Endothelial cell (in vitro differentiated cells): ENCODE data around the gene SCGB1C2. TPM values are rescaled to one million over a fixed set of nuclear protein-coding genes. Genes with fewer than 3 reads are reported as not detected.

Experiments
- DNase-seq: peaks from one replicate; pipeline ENCODE4 v3.0.0; 2021; ENCODE audit warnings: low spot score
- H3K27ac Mint-ChIP-seq: one replicate; pipeline ENCODE4 v1.8.0; 2021; ENCODE audit warnings: mixed read lengths, inconsistent platforms; ENCODE audit not compliant: unreplicated experiment
- H3K27me3 Mint-ChIP-seq: one replicate; pipeline ENCODE4 v1.8.0; 2021; ENCODE audit warnings: mild to moderate bottlenecking, moderate library complexity, mixed read lengths, inconsistent platforms; ENCODE audit not compliant: unreplicated experiment
- H3K36me3 Mint-ChIP-seq: one replicate; pipeline ENCODE4 v1.8.0; 2021; ENCODE audit warnings: mild to moderate bottlenecking, low read depth, mixed read lengths, inconsistent platforms; ENCODE audit not compliant: unreplicated experiment
- H3K4me1 Mint-ChIP-seq: one replicate; pipeline ENCODE4 v1.8.0; 2021; ENCODE audit warnings: mild to moderate bottlenecking, mixed read lengths, inconsistent platforms; ENCODE audit not compliant: unreplicated experiment
- H3K4me3 Mint-ChIP-seq: one replicate; pipeline ENCODE4 v1.8.0; 2021; ENCODE audit warnings: mild to moderate bottlenecking, mixed read lengths, inconsistent platforms; ENCODE audit not compliant: unreplicated experiment
- H3K9me3 Mint-ChIP-seq: one replicate; pipeline ENCODE4 v1.8.0; 2021; ENCODE audit warnings: mixed read lengths, inconsistent platforms; ENCODE audit not compliant: unreplicated experiment
- total RNA-seq: library from RNA; stranded (reverse); fragmentation: NEBNext Ultra II Directional; extraction: Animal tissue kit (Norgen Biotek cat#: 25700); gene quantifications from one replicate; pipeline ENCODE4 v1.2.1, GENCODE V29; 2021; ENCODE audit not compliant: unreplicated experiment
- TF ChIP-seq, protein P1 (sequence below): fragments of 200-600 bp; sonication (generic); IDR thresholded peaks from one replicate; pipeline ENCODE4 v1.5.0; 2021; ENCODE audit warnings: antibody characterized with exemption; ENCODE audit not compliant: unreplicated experiment

Gene SCGB1C2
- total RNA-seq, 1 donor from 2014 or later = not detected

DNA sequence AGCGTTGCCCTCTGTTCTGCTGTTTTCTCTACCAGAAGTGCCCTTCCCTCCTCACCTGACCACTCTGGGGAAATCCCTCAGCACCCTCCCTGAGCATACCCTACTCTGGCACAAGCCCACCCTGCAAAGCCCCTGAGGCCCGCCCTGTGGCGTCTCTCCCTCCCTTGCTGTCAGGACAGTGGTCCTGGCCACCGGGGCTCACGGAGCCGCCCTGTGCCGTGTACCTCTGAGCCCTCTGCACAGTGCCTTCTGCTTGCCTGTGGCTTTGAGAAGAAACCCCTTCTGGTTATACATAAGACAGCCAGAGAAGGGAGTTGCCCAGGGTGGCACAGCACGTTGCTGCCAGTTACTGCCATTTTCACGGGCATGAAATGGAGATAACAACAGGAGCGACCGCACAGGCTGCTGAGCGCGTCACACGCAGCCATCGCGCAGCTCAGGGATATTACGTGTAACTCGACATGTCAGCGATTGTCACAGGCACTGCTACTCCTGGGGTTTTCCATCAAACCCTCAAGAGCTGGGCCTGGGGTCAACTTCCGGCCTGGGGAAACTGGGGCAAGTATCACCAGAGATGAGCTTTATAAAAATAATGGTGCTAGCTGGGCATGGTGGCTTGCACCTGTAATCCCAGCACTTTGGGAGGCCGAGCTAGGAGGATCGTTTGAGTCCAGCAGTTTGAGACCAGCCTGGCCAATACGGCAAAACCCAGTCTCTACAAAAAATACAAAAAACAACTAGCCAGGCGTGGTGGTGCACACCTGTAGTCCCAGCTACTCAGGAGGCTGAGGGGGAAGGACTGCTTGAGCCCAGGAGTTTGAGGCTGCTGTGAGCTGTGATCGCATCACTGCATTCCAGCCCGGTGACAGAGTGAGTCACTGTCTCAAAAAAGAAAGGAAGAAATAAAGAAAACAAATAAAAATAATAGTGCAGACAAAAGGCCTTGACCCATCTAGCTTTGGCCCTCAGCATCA, 14.8 kb downstream of the SCGB1C2 start:
- H3K9me3 Mint-ChIP-seq = no peaks in the 10 kb centered on the region
- no peaks in the 10 kb centered on the region for H3K4me1 Mint-ChIP-seq
- no peaks in the 10 kb centered on the region for H3K36me3 Mint-ChIP-seq
- no peak overlapping the region for H3K27ac Mint-ChIP-seq
- H3K27me3 Mint-ChIP-seq = peaks cover 3% of the 10 kb centered on the region
- no peak for DNase-seq
- no peak overlapping the region for H3K4me3 Mint-ChIP-seq
- TF ChIP-seq, protein P1, sequence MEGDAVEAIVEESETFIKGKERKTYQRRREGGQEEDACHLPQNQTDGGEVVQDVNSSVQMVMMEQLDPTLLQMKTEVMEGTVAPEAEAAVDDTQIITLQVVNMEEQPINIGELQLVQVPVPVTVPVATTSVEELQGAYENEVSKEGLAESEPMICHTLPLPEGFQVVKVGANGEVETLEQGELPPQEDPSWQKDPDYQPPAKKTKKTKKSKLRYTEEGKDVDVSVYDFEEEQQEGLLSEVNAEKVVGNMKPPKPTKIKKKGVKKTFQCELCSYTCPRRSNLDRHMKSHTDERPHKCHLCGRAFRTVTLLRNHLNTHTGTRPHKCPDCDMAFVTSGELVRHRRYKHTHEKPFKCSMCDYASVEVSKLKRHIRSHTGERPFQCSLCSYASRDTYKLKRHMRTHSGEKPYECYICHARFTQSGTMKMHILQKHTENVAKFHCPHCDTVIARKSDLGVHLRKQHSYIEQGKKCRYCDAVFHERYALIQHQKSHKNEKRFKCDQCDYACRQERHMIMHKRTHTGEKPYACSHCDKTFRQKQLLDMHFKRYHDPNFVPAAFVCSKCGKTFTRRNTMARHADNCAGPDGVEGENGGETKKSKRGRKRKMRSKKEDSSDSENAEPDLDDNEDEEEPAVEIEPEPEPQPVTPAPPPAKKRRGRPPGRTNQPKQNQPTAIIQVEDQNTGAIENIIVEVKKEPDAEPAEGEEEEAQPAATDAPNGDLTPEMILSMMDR = no peak

DNA sequence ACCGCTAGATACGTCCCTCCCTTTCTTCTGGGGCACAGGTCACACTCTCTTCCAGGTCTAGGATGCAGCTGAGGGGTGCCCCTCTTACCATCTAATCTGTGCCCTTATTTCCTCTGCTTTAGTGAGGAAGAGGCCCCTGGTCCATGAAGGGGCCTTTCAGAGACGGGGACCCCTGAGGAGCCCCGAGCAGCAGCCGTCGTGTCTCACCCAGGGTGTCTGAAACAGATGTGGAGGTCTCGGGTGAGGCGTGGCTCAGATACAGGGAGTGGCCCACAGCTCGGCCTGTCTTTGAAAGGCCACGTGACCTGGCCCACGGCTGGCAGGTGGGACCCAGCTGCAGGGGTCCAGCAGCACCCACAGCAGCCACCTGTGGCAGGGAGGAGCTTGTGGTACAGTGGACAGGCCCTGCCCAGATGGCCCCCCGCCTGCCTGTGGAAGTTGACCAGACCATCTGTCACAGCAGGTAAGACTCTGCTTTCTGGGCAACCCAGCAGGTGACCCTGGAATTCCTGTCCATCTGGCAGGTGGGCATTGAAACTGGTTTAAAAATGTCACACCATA, 15.6 kb downstream of the SCGB1C2 start:
- Mint-ChIP-seq H3K9me3 (no peaks in the 10 kb centered on the region), H3K4me3 (no peak overlapping the region), H3K27ac (no peak overlapping the region), H3K36me3 (no peaks in the 10 kb centered on the region), H3K4me1 (no peaks in the 10 kb centered on the region), H3K27me3 (peaks cover 3% of the 10 kb centered on the region)
- TF ChIP-seq, protein P1 = no peak
- DNase-seq = no peak

DNA sequence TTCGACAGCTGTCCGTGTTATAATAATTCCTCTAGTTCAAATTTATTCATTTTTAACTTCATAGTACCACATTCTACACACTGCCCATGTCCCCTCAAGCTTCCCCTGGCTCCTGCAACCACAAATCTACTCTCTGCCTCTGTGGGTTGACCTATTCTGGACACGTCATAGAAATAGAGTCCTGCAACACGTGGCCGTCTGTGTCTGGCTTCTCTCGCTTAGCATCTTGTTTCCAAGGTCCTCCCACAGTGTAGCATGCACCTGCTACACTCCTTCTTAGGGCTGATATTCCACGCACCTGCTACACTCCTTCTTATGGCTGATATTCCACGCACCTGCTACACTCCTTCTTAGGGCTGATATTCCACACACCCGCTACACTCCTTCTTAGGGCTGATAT, 16.5 kb downstream of the SCGB1C2 start:
- peaks cover 5% of the 10 kb centered on the region for H3K27me3 Mint-ChIP-seq
- no peak overlapping the region for H3K27ac Mint-ChIP-seq
- no peak for DNase-seq
- H3K4me3 Mint-ChIP-seq = no peak overlapping the region
- H3K4me1 Mint-ChIP-seq = no peaks in the 10 kb centered on the region
- H3K36me3 Mint-ChIP-seq = no peaks in the 10 kb centered on the region
- H3K9me3 Mint-ChIP-seq = no peaks in the 10 kb centered on the region
- TF ChIP-seq, protein P1 = no peak

DNA sequence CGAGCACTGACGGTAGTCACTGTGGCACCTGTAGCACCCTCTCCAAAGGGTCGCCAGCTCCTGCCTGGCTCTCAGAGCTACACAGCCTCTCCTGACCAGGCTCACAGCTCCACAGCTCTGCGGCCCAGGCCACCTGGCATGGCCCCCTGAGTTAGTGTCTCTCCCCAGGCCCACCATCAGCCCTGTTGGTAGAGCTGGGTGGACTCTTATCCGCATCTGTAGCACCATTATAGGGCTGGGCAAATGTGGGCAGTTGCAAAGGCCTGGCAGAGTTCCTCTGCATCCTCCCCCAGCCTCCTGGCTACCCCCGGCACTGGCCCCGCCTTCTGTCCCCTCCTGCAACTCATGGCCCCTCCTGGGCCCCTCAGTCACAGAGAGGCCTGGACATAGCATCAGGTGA, 18.2 kb downstream of the SCGB1C2 start:
- no peaks in the 10 kb centered on the region for H3K36me3 Mint-ChIP-seq
- H3K27ac Mint-ChIP-seq = no peak overlapping the region
- H3K9me3 Mint-ChIP-seq = no peaks in the 10 kb centered on the region
- TF ChIP-seq, protein P1 = no peak
- no peak overlapping the region for H3K4me3 Mint-ChIP-seq
- no peak for DNase-seq
- peaks cover 2% of the 10 kb centered on the region for H3K27me3 Mint-ChIP-seq
- no peaks in the 10 kb centered on the region for H3K4me1 Mint-ChIP-seq
